ENCODE results near the gene IFT88. TPM values are rescaled to one million over a fixed set of nuclear protein-coding genes. Genes with fewer than 3 reads are reported as not detected.

Gene IFT88
- total RNA-seq, 1 experiment from 2014 or later: 5.2 TPM

- Mint-ChIP-seq H3K27me3 (ENCODE audit: low read depth) (peaks cover 12% of the 10 kb centered on the region), H3K9me3 (no peaks in the 10 kb centered on the region; a peak in 2 of 5 replicates), H3K4me3 (no peak overlapping the region), H3K4me1 (peaks cover 13 to 21% of the 10 kb centered on the region in 2 experiments), H3K36me3 (ENCODE audit: insufficient read depth in 1 of 3, low read depth in 3 of 3) (no peaks in the 10 kb centered on the region; a peak in 1 of 7 replicates), H3K27ac (no peak overlapping the region)
- no peak overlapping the region for H3K9ac ChIP-seq (ENCODE audit: extremely low read depth, insufficient read length, low read length)
- H3K23ac ChIP-seq (ENCODE audit: insufficient read length, low read depth, low read length): no peak overlapping the region
- no peak overlapping the region for H2AFZ ChIP-seq (ENCODE audit: low read length)
- H3K79me1 ChIP-seq (ENCODE audit: insufficient read depth, low read depth, low read length, poor library complexity, severe bottlenecking): no peaks in the 10 kb centered on the region
- no peak overlapping the region for H4K91ac ChIP-seq (ENCODE audit: insufficient read length, low read depth, low read length)
- H3K27me3 ChIP-seq (ENCODE audit: insufficient read depth, low read length): no peaks in the 10 kb centered on the region
- no peak overlapping the region for H3K4me2 ChIP-seq (ENCODE audit: insufficient read depth, insufficient read length, low read length)
- no peak overlapping the region for H2BK12ac ChIP-seq (ENCODE audit: insufficient read length, low read depth, low read length)
- no peaks in the 10 kb centered on the region for H3K23me2 ChIP-seq (ENCODE audit: insufficient read length, low read depth, low read length, poor library complexity, severe bottlenecking)
- no peaks in the 10 kb centered on the region for H3K79me2 ChIP-seq (ENCODE audit: insufficient read depth, low read length)
- no peak overlapping the region for H2AK5ac ChIP-seq (ENCODE audit: insufficient read length, low read length)
- H2BK120ac ChIP-seq (ENCODE audit: low read depth, low read length, poor library complexity, severe bottlenecking): no peak overlapping the region
- H4K20me1 ChIP-seq (ENCODE audit: control insufficient read depth, insufficient read depth, insufficient read length): no peaks in the 10 kb centered on the region
- H3K9me3 ChIP-seq (ENCODE audit: control insufficient read depth, low read depth, low read length): no peaks in the 10 kb centered on the region
- WGBS (ENCODE audit: extremely low coverage, insufficient read length, low lambda C conversion rate): no CpG with 5 or more reads among the region's 7 CpGs
- DNase-seq: no peak
- no peak overlapping the region for H3K27ac ChIP-seq (ENCODE audit: insufficient read length, low read depth, low read length)
- no peak overlapping the region for H2BK20ac ChIP-seq (ENCODE audit: low read depth, low read length, poor library complexity, severe bottlenecking)
- H3K4ac ChIP-seq (ENCODE audit: low read depth, low read length): no peak overlapping the region
- TF ChIP-seq CTCF (conservative IDR thresholded peaks at IDR 0.05): no peak
- H3K4me1 ChIP-seq (ENCODE audit: insufficient read depth, low read length): peaks cover 1% of the 10 kb centered on the region; the same call in 1 of the 2 replicates
- no peak overlapping the region for H3K56ac ChIP-seq (ENCODE audit: insufficient read length, low read depth, low read length)
- H4K8ac ChIP-seq (replicated peaks; ENCODE audit: insufficient read length, low read depth, low read length): no peak overlapping the region
- H3T11ph ChIP-seq (ENCODE audit: low read length): no peak overlapping the region
- H3K18ac ChIP-seq (ENCODE audit: insufficient read length, low read depth, low read length): no peak overlapping the region
- H4K5ac ChIP-seq (ENCODE audit: insufficient read length, low read depth, low read length): no peak overlapping the region
- no peak overlapping the region for H2BK5ac ChIP-seq (ENCODE audit: insufficient read length, low read length)
- no peak overlapping the region for H3K14ac ChIP-seq (ENCODE audit: insufficient read depth, low read length)
- no peak overlapping the region for H2BK15ac ChIP-seq (ENCODE audit: low read depth, low read length)
Measured at GRCh38 chr13:20518660-20519100, 48.3 kb upstream of the IFT88 start.

All from H9 (cell line).